GM11168 (cell line): Measurements from ENCODE around the gene LSR.

Source experiments
- in situ Hi-C: fragments of 300-500 bp; cut with MboI; formaldehyde crosslinking; loops from one replicate; pipeline ENCODE4 v1.12.0; 2022; ENCODE audit warnings: low sequenced_read_pairs; ENCODE audit not compliant: unreplicated experiment

LSR gene

GRCh38 chr19:35248310-35249145, at the start of gene LSR:
LSR (plus strand) TSS chr19:35249002; CDS start chr19:35249023, 21 bp downstream.
- in situ Hi-C loops: no loop called here

GRCh38 chr19:35199481-35199880, 49.3 kb upstream of the LSR start:
- in situ Hi-C loops: no loop called here

- in situ Hi-C loops: no loop called here
These were observed 45.8 kb upstream of the LSR start for GRCh38 chr19:35202722-35203688.

GRCh38 chr19:35204799-35205732, 43.7 kb upstream of the LSR start:
- in situ Hi-C loops: no loop called here

GRCh38 chr19:35205733-35206323, 43.0 kb upstream of the LSR start:
- in situ Hi-C loops: no loop called here

DNA sequence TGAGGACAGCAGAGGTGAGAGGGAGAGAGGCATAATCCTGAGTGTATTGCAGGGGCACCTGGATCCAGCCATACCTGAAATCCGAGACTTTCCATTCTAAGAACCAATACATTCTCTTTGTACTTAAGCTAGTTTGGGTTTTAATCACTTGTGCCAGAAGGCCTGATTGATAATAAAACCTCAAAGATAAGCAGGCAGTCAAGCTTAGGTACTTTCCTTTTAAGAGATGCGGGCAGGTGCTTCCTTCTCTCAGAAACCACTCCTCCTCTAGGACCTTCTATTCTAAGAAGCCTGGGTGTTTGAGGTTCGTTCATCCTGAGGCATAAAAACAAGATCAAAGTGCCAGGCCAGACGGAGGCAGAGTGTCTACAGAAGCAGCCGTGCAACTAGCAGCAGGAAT, 42.4 kb upstream of the LSR start:
- in situ Hi-C loops: no loop called here

GRCh38 chr19:35206855-35207254, 41.9 kb upstream of the LSR start:
- in situ Hi-C loops: no loop called here

- in situ Hi-C loops: no loop called here
These were observed 41.4 kb upstream of the LSR start for GRCh38 chr19:35207391-35207871.

DNA sequence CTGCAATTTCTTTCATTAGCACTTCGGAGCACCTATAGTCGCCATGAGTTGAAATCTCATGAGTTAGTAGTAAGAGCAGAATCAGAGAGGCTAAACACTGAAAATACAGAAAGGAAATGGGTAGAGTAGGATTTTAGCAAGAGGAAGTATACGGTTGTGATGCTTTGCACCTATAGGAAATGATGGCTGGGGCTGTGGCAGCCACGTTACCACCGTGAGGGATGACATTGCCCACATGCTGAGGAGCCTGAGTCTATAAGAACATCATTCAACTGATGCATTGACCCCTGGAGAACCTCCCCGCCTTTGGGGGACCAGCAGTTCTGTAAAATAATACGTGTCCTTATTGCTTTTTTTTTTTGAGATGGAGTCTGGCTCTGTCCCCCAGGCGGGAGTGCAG, 40.7 kb upstream of the LSR start:
- in situ Hi-C loops: no loop called here

DNA sequence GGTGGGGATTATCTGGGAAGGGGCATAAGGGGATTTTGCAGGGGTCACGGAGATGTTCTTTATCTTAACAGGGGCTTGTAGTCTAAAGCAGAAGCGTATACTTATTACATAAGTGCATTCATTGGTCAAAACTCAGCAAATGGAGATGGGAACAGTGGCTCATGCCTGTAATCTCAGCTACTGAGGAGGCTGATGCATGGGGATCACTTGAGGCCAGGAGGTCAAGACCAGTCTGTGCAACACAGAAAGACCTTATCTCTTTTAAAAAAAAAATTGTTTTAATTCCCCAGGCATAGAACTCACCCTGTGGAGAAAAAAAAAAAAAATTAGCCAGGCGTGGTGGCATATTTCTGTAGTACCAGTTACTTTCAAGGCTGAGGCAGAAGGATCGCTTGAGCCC, 39.2 kb upstream of the LSR start:
- in situ Hi-C loops: no loop called here

- in situ Hi-C loops: no loop called here
These were observed 37.1 kb upstream of the LSR start for GRCh38 chr19:35211545-35212230.

DNA sequence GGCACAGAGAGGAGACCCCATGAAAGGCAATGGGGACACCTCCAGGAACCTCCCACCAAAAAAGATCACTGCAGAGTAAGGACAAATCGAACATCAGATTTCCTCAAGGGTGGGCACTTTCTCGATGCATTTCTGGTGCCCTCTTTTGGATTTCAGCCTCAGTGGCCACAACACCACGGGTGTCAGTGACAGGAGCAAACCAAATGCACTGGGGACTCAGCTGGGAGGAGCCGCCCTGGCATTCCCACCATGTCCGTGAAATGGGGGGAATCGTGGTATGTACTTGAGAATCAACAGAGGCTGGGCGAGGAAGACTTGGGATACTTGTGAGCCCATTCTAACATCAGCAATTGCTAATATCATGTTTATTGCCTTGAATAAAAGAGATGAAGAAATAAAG, 36.6 kb upstream of the LSR start:
- in situ Hi-C loops: no loop called here

- in situ Hi-C loops: no loop called here
These were observed 34.9 kb upstream of the LSR start for GRCh38 chr19:35213663-35214632.

DNA sequence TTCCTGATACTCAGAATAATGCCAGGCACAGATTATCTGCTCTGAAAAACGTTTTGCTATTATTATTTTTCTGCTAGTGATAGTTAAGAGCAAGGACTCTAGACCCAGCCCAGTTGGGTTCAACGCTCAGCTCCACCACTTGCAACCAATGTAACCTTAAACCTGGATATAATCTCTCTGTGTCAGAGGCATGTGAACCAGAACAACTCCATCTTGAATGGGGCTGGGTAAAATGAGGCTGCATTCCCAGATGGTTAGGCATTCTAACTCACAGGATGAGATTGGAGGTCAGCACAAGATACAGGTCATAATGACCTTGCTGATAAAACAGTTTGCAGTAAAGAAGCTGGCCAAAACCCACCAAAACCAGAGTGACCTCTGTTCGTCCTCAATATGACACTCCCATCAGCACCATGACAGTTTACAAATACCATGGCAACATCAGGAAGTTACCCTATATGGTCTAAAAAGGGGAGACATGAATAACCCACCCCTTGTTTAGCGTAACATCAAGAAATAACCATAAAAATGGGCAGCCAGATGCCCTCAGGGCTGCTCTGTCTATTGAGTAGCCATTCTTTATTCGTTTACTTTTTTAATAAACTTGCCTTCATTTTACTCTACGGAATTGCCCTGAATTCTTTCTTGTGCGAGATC, 33.9 kb upstream of the LSR start:
- in situ Hi-C loops: no loop called here

DNA sequence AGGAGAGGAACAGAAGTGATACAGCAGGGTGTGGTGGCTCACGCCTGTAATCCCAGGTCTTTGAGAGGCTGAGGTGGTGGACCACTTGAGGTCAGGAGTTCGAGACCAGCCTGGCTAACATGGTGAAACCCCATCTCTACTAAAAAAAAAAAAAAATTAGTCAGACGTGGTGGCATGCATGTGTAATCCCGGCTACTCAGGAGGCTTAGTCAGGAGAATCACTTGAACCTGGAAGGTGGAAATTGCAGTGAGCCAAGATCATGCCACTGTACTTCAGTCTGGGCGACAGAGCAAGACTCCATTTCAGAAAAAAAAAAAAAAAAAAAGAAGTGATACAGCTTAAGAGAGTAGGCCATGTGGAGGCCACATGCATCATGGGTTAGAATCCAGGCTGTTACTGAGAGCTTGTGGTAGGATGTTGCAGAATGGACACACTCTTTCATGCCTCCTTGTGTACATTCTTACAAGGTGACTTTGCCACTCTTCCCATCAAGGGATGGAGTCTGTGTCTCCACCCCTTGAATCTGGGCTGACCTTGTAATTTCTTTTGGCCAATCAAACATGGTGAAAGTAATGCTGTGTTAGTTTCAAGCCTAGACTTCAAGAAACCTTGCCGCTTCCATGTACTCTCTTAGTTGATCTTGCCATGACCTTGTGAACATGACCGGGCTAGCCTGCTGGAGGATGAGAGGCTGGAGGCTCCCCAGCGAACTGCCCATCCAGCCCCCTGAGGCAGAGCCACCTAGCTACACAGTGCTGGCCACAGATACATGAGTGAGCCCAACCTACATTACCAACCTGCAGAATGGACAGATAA, 32.6 kb upstream of the LSR start:
- in situ Hi-C loops: no loop called here

GRCh38 chr19:35216833-35217648, 31.8 kb upstream of the LSR start:
- in situ Hi-C loops: no loop called here
